ENCODE measurements around the gene ETFA.

Gene ETFA

GRCh38 chr15:76209523-76209922 is 101.7 kb downstream of the ETFA start:
- no peak for DNase-seq (ENCODE audit: low read depth, low spot score)
- TF ChIP-seq CTCF (IDR thresholded peaks at IDR 0.05; ENCODE audit: low read depth, low read length): no peak
- in situ Hi-C loops (cut with HindIII; ENCODE audit: low sequenced_read_pairs): no loop called here
- no peak overlapping the region for H3K4me3 ChIP-seq (ENCODE audit: low read depth, low read length)

GRCh38 chr15:76208786-76209424 is 102.4 kb downstream of the ETFA start:
- no peak for TF ChIP-seq CTCF (IDR thresholded peaks at IDR 0.05; ENCODE audit: low read depth, low read length)
- no peak for DNase-seq (ENCODE audit: low read depth, low spot score)
- in situ Hi-C loops (cut with HindIII; ENCODE audit: low sequenced_read_pairs): no loop called here
- H3K4me3 ChIP-seq (ENCODE audit: low read depth, low read length): no peak overlapping the region

- no peak overlapping the region for H3K4me3 ChIP-seq (ENCODE audit: low read depth, low read length)
- in situ Hi-C loops (cut with HindIII; ENCODE audit: low sequenced_read_pairs): no loop called here
- no peak for DNase-seq (ENCODE audit: low read depth, low spot score)
- no peak for TF ChIP-seq CTCF (IDR thresholded peaks at IDR 0.05; ENCODE audit: low read depth, low read length)
Measured at GRCh38 chr15:76208084-76208785, 103.0 kb downstream of the ETFA start.

DNA sequence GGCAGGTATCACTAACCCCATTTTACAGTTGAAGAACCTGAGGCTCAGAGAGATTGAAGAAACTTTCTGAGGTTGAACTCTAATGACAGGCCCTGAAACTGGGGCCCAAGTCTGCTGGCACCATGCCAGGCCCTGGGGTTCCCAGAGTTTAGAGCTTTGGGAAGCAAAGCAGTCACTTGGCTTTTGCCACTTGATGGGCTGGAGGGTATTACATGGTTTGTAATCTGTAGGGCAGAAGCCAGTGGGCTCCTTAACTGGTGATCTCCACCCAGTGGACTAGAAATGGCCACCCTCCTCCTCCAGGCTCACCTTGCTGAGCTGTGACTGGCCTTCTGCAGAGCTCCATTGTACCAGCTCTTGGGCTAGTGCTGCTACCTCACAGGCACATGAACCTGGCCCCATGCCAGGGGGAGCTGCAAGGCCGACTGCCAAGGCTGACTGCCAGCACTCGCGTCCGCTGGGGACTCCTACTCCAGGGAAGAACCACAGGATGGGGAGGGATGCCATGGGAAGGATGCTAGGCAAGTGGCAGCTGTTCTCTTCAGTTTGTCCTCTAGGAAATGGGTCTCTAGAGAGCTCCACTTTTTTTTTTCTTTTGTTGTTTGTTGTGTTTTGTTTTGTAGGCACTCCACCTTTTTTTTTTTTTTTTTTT is 104.8 kb downstream of the ETFA start:
- no peak overlapping the region for H3K4me3 ChIP-seq (ENCODE audit: low read depth, low read length)
- in situ Hi-C loops (cut with HindIII; ENCODE audit: low sequenced_read_pairs): no loop called here
- peak; percentile 64 for DNase-seq (ENCODE audit: low read depth, low spot score)
- TF ChIP-seq CTCF (IDR thresholded peaks at IDR 0.05; ENCODE audit: low read depth, low read length): no peak

- in situ Hi-C loops (cut with HindIII; ENCODE audit: low sequenced_read_pairs): no loop called here
- no peak for DNase-seq (ENCODE audit: low read depth, low spot score)
- TF ChIP-seq CTCF (IDR thresholded peaks at IDR 0.05; ENCODE audit: low read depth, low read length): no peak
- no peak overlapping the region for H3K4me3 ChIP-seq (ENCODE audit: low read depth, low read length)
Measured at GRCh38 chr15:76204916-76205460, 106.3 kb downstream of the ETFA start.

- no peak overlapping the region for H3K4me3 ChIP-seq (ENCODE audit: low read depth, low read length)
- no peak for DNase-seq (ENCODE audit: low read depth, low spot score)
- TF ChIP-seq CTCF (IDR thresholded peaks at IDR 0.05; ENCODE audit: low read depth, low read length): no peak
- in situ Hi-C loops (cut with HindIII; ENCODE audit: low sequenced_read_pairs): no loop called here
Measured at GRCh38 chr15:76204109-76204845, 107.0 kb downstream of the ETFA start.

All from astrocyte of the spinal cord (primary cell).